GM15510 (cell line): ENCODE results near the gene MAP3K9.

Source experiments
- POLR2A ChIP-seq: IDR thresholded peaks from 3 replicates; pipeline ENCODE4 v1.6.1; 2011; ENCODE audit warnings: borderline replicate concordance; ENCODE audit not compliant: insufficient read length; ENCODE audit errors: extremely low read depth

Gene MAP3K9

GRCh38 chr14:70708717-70709570 is 100.4 kb downstream of the MAP3K9 start:
- TF ChIP-seq POLR2A = no peak

GRCh38 chr14:70707138-70708038 is 101.9 kb downstream of the MAP3K9 start:
- no peak for TF ChIP-seq POLR2A

GRCh38 chr14:70706177-70706576 is 103.1 kb downstream of the MAP3K9 start:
- TF ChIP-seq POLR2A = no peak

GRCh38 chr14:70704960-70705359 is 104.4 kb downstream of the MAP3K9 start:
- no peak for TF ChIP-seq POLR2A

GRCh38 chr14:70702161-70702560 is 107.2 kb downstream of the MAP3K9 start:
- TF ChIP-seq POLR2A = no peak

- no peak for TF ChIP-seq POLR2A
Observed at GRCh38 chr14:70701610-70702009, 107.7 kb downstream of the MAP3K9 start.

- TF ChIP-seq POLR2A = no peak
Observed at GRCh38 chr14:70700955-70701585, 108.2 kb downstream of the MAP3K9 start.

- TF ChIP-seq POLR2A = no peak
Observed at GRCh38 chr14:70699646-70700045, 109.7 kb downstream of the MAP3K9 start.

GRCh38 chr14:70698288-70698687 is 111.0 kb downstream of the MAP3K9 start:
- TF ChIP-seq POLR2A = no peak

GRCh38 chr14:70697701-70698100 is 111.6 kb downstream of the MAP3K9 start:
- TF ChIP-seq POLR2A = no peak

- no peak for TF ChIP-seq POLR2A
Observed at GRCh38 chr14:70696026-70696425, 113.3 kb downstream of the MAP3K9 start.

- no peak for TF ChIP-seq POLR2A
Observed at GRCh38 chr14:70692210-70692609, 117.1 kb downstream of the MAP3K9 start.

GRCh38 chr14:70685474-70686197 is 123.7 kb downstream of the MAP3K9 start:
- TF ChIP-seq POLR2A = no peak

GRCh38 chr14:70683983-70684382 is 125.3 kb downstream of the MAP3K9 start:
- TF ChIP-seq POLR2A = no peak
